ENCODE measurements around the gene UMODL1.

Gene UMODL1

DNA sequence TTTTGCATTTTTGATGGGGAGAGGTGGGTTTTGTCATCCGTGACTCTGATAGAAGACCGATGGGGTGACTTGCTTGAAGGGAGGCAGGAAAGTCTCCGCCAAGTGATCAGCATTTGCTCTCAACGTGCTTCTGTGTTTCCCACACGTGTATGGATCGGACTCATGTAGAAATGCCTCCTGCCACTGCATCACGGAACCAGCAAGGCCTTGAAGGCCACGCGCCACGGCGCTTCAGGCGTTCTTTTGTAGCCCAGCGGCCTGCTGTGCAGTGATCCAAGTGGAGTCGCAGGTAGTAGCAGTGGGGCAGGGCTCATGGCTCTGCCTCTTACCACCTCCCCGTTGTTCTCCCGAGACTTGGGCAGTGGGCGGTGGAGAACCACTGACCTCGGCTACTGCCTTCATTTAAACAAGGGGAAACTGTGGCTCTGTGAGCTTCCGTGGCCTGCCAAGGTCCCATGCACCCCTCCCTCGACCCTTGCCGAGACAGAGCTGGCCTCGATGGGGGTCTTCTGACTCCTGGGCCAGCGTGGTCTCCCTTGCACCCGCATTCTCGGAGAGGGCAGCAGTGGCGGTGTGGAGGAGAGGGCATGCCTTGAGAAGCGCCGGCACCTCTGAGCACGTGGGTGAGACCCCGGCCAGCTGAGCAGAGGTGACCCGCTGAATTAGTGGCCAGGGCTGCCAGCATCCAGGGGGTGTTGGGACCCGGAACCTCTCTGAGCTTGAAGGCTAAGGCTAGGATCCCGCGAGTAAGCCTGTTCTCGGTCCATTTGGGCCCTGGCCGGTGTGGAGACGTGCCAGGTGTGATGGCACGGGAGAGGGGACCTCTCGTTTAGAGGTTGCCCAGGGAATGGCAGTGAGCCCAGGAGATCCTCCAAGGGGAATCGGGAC lies 101.7 kb downstream of the UMODL1 start (continued):
- TF ChIP-seq, protein P1, sequence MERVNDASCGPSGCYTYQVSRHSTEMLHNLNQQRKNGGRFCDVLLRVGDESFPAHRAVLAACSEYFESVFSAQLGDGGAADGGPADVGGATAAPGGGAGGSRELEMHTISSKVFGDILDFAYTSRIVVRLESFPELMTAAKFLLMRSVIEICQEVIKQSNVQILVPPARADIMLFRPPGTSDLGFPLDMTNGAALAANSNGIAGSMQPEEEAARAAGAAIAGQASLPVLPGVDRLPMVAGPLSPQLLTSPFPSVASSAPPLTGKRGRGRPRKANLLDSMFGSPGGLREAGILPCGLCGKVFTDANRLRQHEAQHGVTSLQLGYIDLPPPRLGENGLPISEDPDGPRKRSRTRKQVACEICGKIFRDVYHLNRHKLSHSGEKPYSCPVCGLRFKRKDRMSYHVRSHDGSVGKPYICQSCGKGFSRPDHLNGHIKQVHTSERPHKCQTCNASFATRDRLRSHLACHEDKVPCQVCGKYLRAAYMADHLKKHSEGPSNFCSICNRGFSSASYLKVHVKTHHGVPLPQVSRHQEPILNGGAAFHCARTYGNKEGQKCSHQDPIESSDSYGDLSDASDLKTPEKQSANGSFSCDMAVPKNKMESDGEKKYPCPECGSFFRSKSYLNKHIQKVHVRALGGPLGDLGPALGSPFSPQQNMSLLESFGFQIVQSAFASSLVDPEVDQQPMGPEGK (CRISPR knock-in tag; IDR thresholded peaks at IDR 0.05; ENCODE audit: borderline replicate concordance) = no peak
- TF ChIP-seq BACH2 (CRISPR knock-in tag; IDR thresholded peaks at IDR 0.05; ENCODE audit: borderline replicate concordance) = no peak

- no peak for ATAC-seq
- no peak for TF ChIP-seq ZNF70 (CRISPR knock-in tag; IDR thresholded peaks at IDR 0.05)
- TF ChIP-seq SNAI2 (CRISPR knock-in tag; IDR thresholded peaks at IDR 0.05) = no peak
- TF ChIP-seq OSR1 (CRISPR knock-in tag; IDR thresholded peaks at IDR 0.05) = no peak
- TF ChIP-seq TCF4 (CRISPR knock-in tag; IDR thresholded peaks at IDR 0.05; ENCODE audit: borderline replicate concordance) = no peak
Measured at GRCh38 chr21:42174173-42174572, 103.1 kb downstream of the UMODL1 start.

- TF ChIP-seq ZFP3 (CRISPR knock-in tag; IDR thresholded peaks at IDR 0.05) (no peak), ARNTL (CRISPR knock-in tag; IDR thresholded peaks at IDR 0.05; ENCODE audit: borderline replicate concordance, low read depth) (no peak), ZC3H10 (CRISPR knock-in tag; IDR thresholded peaks at IDR 0.05) (no peak), BACH2 (CRISPR knock-in tag; IDR thresholded peaks at IDR 0.05; ENCODE audit: borderline replicate concordance) (no peak), RARB (CRISPR knock-in tag; IDR thresholded peaks at IDR 0.05) (no peak), GLIS3 (CRISPR knock-in tag; IDR thresholded peaks at IDR 0.05) (no peak), TOX (CRISPR knock-in tag; IDR thresholded peaks at IDR 0.05; ENCODE audit: borderline replicate concordance) (no peak), ESRRG (CRISPR knock-in tag; IDR thresholded peaks at IDR 0.05) (no peak), TSHZ2 (CRISPR knock-in tag; IDR thresholded peaks at IDR 0.05) (no peak), CSRNP3 (CRISPR knock-in tag; IDR thresholded peaks at IDR 0.05) (no peak), CREB5 (CRISPR knock-in tag; IDR thresholded peaks at IDR 0.05; ENCODE audit: low read depth) (no peak), SNAI2 (CRISPR knock-in tag; IDR thresholded peaks at IDR 0.05) (no peak), PPARA (CRISPR knock-in tag; IDR thresholded peaks at IDR 0.05; ENCODE audit: borderline replicate concordance) (no peak), TCF4 (CRISPR knock-in tag; IDR thresholded peaks at IDR 0.05; ENCODE audit: borderline replicate concordance) (no peak), ZNF70 (CRISPR knock-in tag; IDR thresholded peaks at IDR 0.05) (no peak)
- TF ChIP-seq, protein P1 (CRISPR knock-in tag; IDR thresholded peaks at IDR 0.05; ENCODE audit: borderline replicate concordance) = no peak
- TF ChIP-seq, protein P2, sequence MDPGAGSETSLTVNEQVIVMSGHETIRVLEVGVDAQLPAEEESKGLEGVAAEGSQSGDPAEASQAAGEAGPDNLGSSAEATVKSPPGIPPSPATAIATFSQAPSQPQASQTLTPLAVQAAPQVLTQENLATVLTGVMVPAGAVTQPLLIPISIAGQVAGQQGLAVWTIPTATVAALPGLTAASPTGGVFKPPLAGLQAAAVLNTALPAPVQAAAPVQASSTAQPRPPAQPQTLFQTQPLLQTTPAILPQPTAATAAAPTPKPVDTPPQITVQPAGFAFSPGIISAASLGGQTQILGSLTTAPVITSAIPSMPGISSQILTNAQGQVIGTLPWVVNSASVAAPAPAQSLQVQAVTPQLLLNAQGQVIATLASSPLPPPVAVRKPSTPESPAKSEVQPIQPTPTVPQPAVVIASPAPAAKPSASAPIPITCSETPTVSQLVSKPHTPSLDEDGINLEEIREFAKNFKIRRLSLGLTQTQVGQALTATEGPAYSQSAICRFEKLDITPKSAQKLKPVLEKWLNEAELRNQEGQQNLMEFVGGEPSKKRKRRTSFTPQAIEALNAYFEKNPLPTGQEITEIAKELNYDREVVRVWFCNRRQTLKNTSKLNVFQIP (CRISPR knock-in tag; IDR thresholded peaks at IDR 0.05; ENCODE audit: borderline replicate concordance, low read depth) = no peak
- ATAC-seq = no peak
Measured at GRCh38 chr21:42175110-42175710, 104.1 kb downstream of the UMODL1 start.
